ENCODE data around the gene PSRC1.

DNA sequence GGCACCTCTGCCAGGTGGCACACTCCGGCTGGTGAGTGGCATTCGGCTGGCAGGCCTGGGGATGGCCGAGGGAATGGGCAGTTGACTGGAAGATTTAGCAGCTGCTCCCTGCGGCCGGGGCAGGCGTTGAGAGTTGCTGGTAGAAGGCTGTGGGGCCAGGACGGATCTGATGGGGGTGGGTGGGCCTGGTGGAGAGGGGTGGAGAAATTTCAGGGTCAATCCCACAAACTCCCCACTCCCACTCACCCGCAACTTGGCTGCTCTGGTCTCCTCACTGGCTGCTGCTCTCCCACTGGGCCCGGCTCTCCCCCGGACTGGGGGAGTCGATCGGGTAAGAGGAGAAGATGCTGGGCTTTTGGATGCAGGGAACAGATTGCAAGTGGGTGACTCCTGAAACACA lies 2.1 kb downstream of the PSRC1 start:
- TF ChIP-seq CTCF (IDR thresholded peaks at IDR 0.05; ENCODE audit: control extremely low read depth in 1 of 3, insufficient read depth in 1 of 3, low read depth in 1 of 3, low read length in 3 of 3) = no peak
- no peak for TF ChIP-seq EZH2 (IDR thresholded peaks at IDR 0.05; ENCODE audit: low read depth, low read length, severe bottlenecking)
- no peak for TF ChIP-seq TBP (IDR thresholded peaks at IDR 0.05; ENCODE audit: low read depth, low read length)
- no peak for TF ChIP-seq POLR2A (IDR thresholded peaks at IDR 0.05; ENCODE audit: control extremely low read depth in 1 of 2, low read depth in 2 of 2, low read length in 2 of 2)
- no peak for TF ChIP-seq SIX5 (IDR thresholded peaks at IDR 0.05; ENCODE audit: low read depth, low read length)
- TF ChIP-seq TCF12 (IDR thresholded peaks at IDR 0.05; ENCODE audit: low read depth, low read length) = no peak
- TF ChIP-seq CEBPB (IDR thresholded peaks at IDR 0.05; ENCODE audit: low read depth, low read length) = no peak
- no peak for TF ChIP-seq FOSL1 (IDR thresholded peaks at IDR 0.05; ENCODE audit: insufficient read depth, low read depth, low read length)
- no peak for TF ChIP-seq RNF2 (IDR thresholded peaks at IDR 0.05; ENCODE audit: borderline replicate concordance, low read depth, low read length, missing control alignments, poor library complexity, severe bottlenecking)
- TF ChIP-seq EP300 (IDR thresholded peaks at IDR 0.05; ENCODE audit: borderline replicate concordance in 1 of 2, low read depth in 2 of 2, low read length in 2 of 2) = no peak
- TF ChIP-seq CBX8 (IDR thresholded peaks at IDR 0.05; ENCODE audit: borderline replicate concordance, low read depth, low read length) = no peak
- TF ChIP-seq, protein P1, sequence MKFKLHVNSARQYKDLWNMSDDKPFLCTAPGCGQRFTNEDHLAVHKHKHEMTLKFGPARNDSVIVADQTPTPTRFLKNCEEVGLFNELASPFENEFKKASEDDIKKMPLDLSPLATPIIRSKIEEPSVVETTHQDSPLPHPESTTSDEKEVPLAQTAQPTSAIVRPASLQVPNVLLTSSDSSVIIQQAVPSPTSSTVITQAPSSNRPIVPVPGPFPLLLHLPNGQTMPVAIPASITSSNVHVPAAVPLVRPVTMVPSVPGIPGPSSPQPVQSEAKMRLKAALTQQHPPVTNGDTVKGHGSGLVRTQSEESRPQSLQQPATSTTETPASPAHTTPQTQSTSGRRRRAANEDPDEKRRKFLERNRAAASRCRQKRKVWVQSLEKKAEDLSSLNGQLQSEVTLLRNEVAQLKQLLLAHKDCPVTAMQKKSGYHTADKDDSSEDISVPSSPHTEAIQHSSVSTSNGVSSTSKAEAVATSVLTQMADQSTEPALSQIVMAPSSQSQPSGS (IDR thresholded peaks at IDR 0.05; ENCODE audit: low read length) = no peak
- TF ChIP-seq POLR2AphosphoS5 (IDR thresholded peaks at IDR 0.05; ENCODE audit: low read depth, low read length) = no peak
